Endodermal cell (in vitro differentiated cells): Measurements from ENCODE around the gene MYLIP. TPM values are rescaled to one million over a fixed set of nuclear protein-coding genes. Genes with fewer than 3 reads are reported as not detected.

ENCODE experiments used
- DNase-seq: peaks from one replicate; pipeline ENCODE4 v3.0.0-alpha.2; 2017
- H3K27ac ChIP-seq: 2 replicates; pipeline ENCODE4 v1.5.1; 2013; ENCODE audit warnings: mild to moderate bottlenecking, low read depth, low read length, moderate library complexity
- H3K27me3 ChIP-seq: 2 replicates; pipeline ENCODE4 v1.6.1; 2013; ENCODE audit warnings: mild to moderate bottlenecking, low read length, moderate library complexity; ENCODE audit not compliant: insufficient read depth, control insufficient read depth, poor library complexity, severe bottlenecking
- H3K36me3 ChIP-seq: 2 replicates; pipeline ENCODE4 v1.7.0; 2013; ENCODE audit warnings: mild to moderate bottlenecking, low read length, moderate library complexity; ENCODE audit not compliant: control insufficient read depth, insufficient read depth
- H3K4me1 ChIP-seq: one replicate; pipeline ENCODE4 v1.7.0; 2013; ENCODE audit warnings: low read length; ENCODE audit not compliant: control insufficient read depth, insufficient read depth
- H3K4me3 ChIP-seq: 2 replicates; pipeline ENCODE4 v1.5.1; 2013; ENCODE audit warnings: mild to moderate bottlenecking, low read length, moderate library complexity
- H3K9ac ChIP-seq: 2 replicates; pipeline ENCODE4 v1.6.1; 2013; ENCODE audit warnings: mild to moderate bottlenecking, low read length, moderate library complexity; ENCODE audit not compliant: poor library complexity, severe bottlenecking; ENCODE audit errors: extremely low read depth
- H3K9me3 ChIP-seq: 2 replicates; pipeline ENCODE4 v1.6.1; 2013; ENCODE audit warnings: mild to moderate bottlenecking, low read length, moderate library complexity; ENCODE audit not compliant: control insufficient read depth
- H3K27ac Mint-ChIP-seq: 2 replicates; pipeline ENCODE4 v1.8.0; 2020; ENCODE audit warnings: mixed read lengths
- H3K27me3 Mint-ChIP-seq: 2 replicates; pipeline ENCODE4 v1.8.0; 2021; ENCODE audit warnings: mild to moderate bottlenecking, mixed read lengths; ENCODE audit not compliant: insufficient read depth
- H3K36me3 Mint-ChIP-seq: 2 replicates; pipeline ENCODE4 v1.8.0; 2020; ENCODE audit warnings: low read depth, mixed read lengths
- H3K4me1 Mint-ChIP-seq: 2 replicates; pipeline ENCODE4 v1.8.0; 2020; ENCODE audit warnings: mixed read lengths
- H3K4me3 Mint-ChIP-seq: 2 replicates; pipeline ENCODE4 v1.8.0; 2020; ENCODE audit warnings: mild to moderate bottlenecking, moderate library complexity, mixed read lengths
- H3K9me3 Mint-ChIP-seq: 2 replicates; pipeline ENCODE4 v1.8.0; 2020; ENCODE audit warnings: mild to moderate bottlenecking, mixed read lengths
- CTCF ChIP-seq: fragments of 200-600 bp; sonication (generic); conservative IDR thresholded peaks from 2 replicates; pipeline ENCODE4 v1.5.0; 2021; ENCODE audit warnings: antibody characterized with exemption, mild to moderate bottlenecking
- WGBS, 2 experiments: methylation state at CpG; one replicate each; pipeline versions ENCODE4 v1.1.5 to v1.1.7; 2013; ENCODE audit warnings: missing lambda C conversion rate in 2 of 2, mixed read lengths in 1 of 2; ENCODE audit not compliant: insufficient coverage in 1 of 2, insufficient read length in 1 of 2; 5-methylcytosine and 5-hydroxymethylcytosine counted together
- total RNA-seq, 2 donors: library from RNA; stranded (reverse); fragmentation: NEBNext Ultra II Directional in 1 of 2; extraction: Animal tissue kit (Norgen Biotek cat#: 25700) in 1 of 2; gene quantifications; 2 replicates in 1 of 2; 3 replicates in 1 of 2; pipeline ENCODE4 v1.2.1, GENCODE V29; 2021

MYLIP gene
- total RNA-seq, 2 donors from 2014 or later, result 25.8 to 30.2 TPM

GRCh38 chr6:16092990-16093389, 35.9 kb upstream of the MYLIP start:
- Mint-ChIP-seq H3K9me3 (no peaks in the 10 kb centered on the region), H3K4me1 (no peaks in the 10 kb centered on the region), H3K27ac (no peak overlapping the region), H3K4me3 (no peak overlapping the region), H3K27me3 (no peaks in the 10 kb centered on the region), H3K36me3 (no peaks in the 10 kb centered on the region)
- Histone ChIP-seq H3K36me3 (no peaks in the 10 kb centered on the region), H3K27ac (no peak overlapping the region), H3K9ac (no peak overlapping the region), H3K4me1 (no peaks in the 10 kb centered on the region), H3K4me3 (no peak overlapping the region), H3K27me3 (no peaks in the 10 kb centered on the region), H3K9me3 (no peaks in the 10 kb centered on the region)
- no peak for DNase-seq
- no peak for TF ChIP-seq CTCF
- 89 to 94% methylated on average over 3 to 4 of the region's 5 CpGs for WGBS, 2 experiments

- H3K36me3 Mint-ChIP-seq, result no peaks in the 10 kb centered on the region
- no peak for DNase-seq
- Histone ChIP-seq H3K27me3 (no peaks in the 10 kb centered on the region), H3K36me3 (no peaks in the 10 kb centered on the region), H3K4me3 (no peak overlapping the region), H3K4me1 (no peaks in the 10 kb centered on the region), H3K9me3 (no peaks in the 10 kb centered on the region), H3K27ac (no peak overlapping the region), H3K9ac (no peak overlapping the region)
- H3K9me3 Mint-ChIP-seq, result no peaks in the 10 kb centered on the region
- WGBS, 2 experiments, result 86% methylated on average over 4 to 5 of the region's 6 CpGs
- H3K27me3 Mint-ChIP-seq, result peaks cover 2% of the 10 kb centered on the region
- H3K4me3 Mint-ChIP-seq, result no peak overlapping the region
- no peaks in the 10 kb centered on the region for H3K4me1 Mint-ChIP-seq
- H3K27ac Mint-ChIP-seq, result no peak overlapping the region
- no peak for TF ChIP-seq CTCF
Measured at GRCh38 chr6:16095180-16095579, 33.7 kb upstream of the MYLIP start.

- TF ChIP-seq CTCF, result no peak
- H3K4me3 ChIP-seq, result no peak overlapping the region
- no peak overlapping the region for H3K9ac ChIP-seq
- no peak overlapping the region for H3K27ac Mint-ChIP-seq
- no peaks in the 10 kb centered on the region for H3K27me3 ChIP-seq
- no peaks in the 10 kb centered on the region for H3K36me3 Mint-ChIP-seq
- H3K4me3 Mint-ChIP-seq, result no peak overlapping the region
- no peaks in the 10 kb centered on the region for H3K9me3 ChIP-seq
- no peaks in the 10 kb centered on the region for H3K4me1 Mint-ChIP-seq
- H3K27me3 Mint-ChIP-seq, result peaks cover 5% of the 10 kb centered on the region
- DNase-seq, result no peak
- H3K36me3 ChIP-seq, result no peaks in the 10 kb centered on the region
- no peak overlapping the region for H3K27ac ChIP-seq
- H3K4me1 ChIP-seq, result no peaks in the 10 kb centered on the region
- peaks cover 1% of the 10 kb centered on the region for H3K9me3 Mint-ChIP-seq
- 89 to 90% methylated on average over 5 of the region's 6 CpGs for WGBS, 2 experiments
Measured at GRCh38 chr6:16097382-16098171, 31.3 kb upstream of the MYLIP start.
